Fibroblast of villous mesenchyme (primary cell): ENCODE results near the gene PLXNA4. TPM values are rescaled to one million over a fixed set of nuclear protein-coding genes. Genes with fewer than 3 reads are reported as not detected.

Source experiments
- DNase-seq: peaks from one replicate; pipeline ENCODE4 v3.0.0-alpha.2; 2010; ENCODE audit warnings: low read depth
- H3K4me3 ChIP-seq: 2 replicates; pipeline ENCODE4 v1.5.1; 2011; ENCODE audit warnings: low read depth, mild to moderate bottlenecking, low read length
- CTCF ChIP-seq: IDR thresholded peaks from 2 replicates; pipeline ENCODE4 v1.5.1; 2012; ENCODE audit warnings: low read depth, mild to moderate bottlenecking, low read length; ENCODE audit not compliant: insufficient read depth
- total RNA-seq: library from RNA; depleted of rRNA; stranded (reverse); fragments of >200 nt; gene quantifications from 2 replicates; pipeline ENCODE4 v1.2.3, GENCODE V29; 2012

PLXNA4 gene
- total RNA-seq, 1 donor, result not detected

DNA sequence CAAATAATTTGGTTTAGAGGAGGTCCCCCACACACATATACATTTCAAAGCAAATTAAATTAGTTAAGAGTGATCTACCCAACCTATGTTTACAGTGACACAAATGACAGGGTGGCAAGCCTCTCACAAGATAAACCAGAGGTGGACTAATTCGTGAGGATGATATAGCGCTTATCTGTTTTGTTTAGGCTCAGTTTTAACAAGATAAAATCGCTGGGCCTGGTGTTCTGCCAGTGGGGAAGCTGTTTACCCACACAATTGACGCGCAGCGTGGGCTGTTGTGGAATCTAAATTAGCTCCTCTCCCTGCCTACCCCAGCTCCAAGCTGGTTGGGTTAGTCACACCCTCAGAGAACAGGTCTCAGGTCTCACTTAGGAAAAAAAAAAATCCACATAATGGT, 16.7 kb upstream of the PLXNA4 start:
- no peak for DNase-seq
- TF ChIP-seq CTCF, result no peak
- H3K4me3 ChIP-seq, result no peak overlapping the region

DNA sequence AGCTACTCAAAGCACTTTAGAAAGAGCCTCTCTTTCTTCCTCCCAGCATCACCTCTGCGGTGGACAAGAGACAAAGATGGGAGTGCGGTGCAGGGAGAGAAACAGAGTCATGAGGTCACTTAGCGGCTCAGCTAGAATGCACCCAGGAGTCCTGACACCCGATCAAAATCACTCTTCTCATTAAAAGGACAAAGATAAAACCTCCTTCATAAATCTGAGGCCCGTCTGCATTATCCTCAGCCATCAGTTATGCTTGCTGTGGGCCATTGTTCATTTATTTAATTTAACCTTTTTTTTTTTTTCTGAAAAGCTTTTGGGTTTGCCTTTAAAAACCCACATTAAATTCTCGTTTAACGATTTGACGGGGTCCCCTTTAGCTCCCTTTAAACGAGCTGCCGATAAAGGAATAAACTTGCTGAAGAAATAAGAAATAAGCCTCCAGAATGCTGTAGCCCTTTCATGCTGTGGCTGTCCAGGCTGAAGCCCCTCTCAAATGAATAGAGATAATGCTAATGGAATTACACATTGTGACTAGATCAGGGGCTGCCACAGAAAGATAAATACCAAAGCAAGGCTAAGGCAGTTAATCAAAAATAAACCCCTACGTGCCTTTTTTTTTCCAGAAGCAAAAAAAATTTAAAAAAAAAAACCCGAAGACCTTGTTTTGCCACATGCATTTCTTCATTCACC, 16.1 kb upstream of the PLXNA4 start:
- H3K4me3 ChIP-seq, result no peak overlapping the region
- TF ChIP-seq CTCF, result no peak
- no peak for DNase-seq

- H3K4me3 ChIP-seq, result no peak overlapping the region
- TF ChIP-seq CTCF, result no peak
- DNase-seq, result no peak
These were observed 13.9 kb upstream of the PLXNA4 start for GRCh38 chr7:132590162-132590561.

DNA sequence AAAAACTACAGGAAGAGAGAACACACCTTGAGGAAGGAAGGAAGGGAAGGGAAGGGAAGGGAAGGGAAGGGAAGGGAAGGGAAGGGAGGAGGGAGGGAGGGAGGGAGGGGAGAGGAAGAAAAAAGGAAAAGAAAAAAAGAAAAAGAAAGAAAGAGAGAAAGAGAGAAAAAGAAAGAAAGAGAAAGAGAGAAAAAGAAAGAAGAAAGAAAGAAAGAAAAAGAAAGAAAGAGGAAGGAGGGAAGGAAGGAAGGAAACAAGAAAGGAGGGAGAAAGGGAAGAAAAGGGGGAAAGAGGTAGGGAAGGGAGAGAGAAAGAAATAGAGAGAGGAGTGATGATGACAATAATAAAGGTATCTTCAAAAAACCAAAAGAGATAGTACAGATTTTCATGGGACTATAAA, 12.3 kb upstream of the PLXNA4 start:
- DNase-seq, result no peak
- TF ChIP-seq CTCF, result no peak
- no peak overlapping the region for H3K4me3 ChIP-seq

DNA sequence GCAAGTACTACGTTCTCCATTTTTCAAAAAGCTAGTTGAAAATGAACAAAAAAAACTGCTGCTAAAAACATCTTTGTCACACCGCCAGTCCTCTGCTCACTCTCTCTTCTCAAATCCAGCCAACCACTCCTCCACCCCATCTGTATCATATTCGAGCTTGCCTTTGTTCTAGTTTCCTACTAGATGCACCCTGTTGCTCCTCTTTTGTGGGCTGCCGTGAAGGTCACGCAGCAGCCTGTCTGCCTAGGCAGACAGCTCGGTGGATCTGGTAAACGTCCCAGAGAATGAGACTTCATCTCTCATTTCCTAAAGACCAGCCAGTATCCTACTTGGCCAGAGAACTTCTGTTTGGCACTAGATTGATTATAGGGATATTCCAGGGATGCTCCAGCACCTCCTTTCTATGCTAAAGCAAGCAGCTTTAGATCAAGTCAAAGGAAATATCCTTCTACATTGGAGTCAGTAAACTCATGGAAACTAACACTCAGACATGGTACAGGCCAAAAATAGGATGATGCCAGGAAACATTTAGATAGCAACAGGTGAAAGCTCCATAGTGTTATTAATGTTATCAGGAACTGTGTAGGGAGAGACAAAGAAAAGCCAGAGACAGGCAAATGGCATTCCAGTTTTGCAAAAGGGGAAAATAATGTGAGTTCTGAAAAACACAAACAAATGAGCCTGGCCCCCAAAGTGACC, 8.7 kb upstream of the PLXNA4 start:
- no peak overlapping the region for H3K4me3 ChIP-seq
- DNase-seq, result no peak
- no peak for TF ChIP-seq CTCF

- no peak for DNase-seq
- TF ChIP-seq CTCF, result no peak
- no peak overlapping the region for H3K4me3 ChIP-seq
These were observed 5.2 kb upstream of the PLXNA4 start for GRCh38 chr7:132581431-132581830.
